AG04450 (cell line): ENCODE measurements around the gene FAM181A. TPM values are rescaled to one million over a fixed set of nuclear protein-coding genes. Genes with fewer than 3 reads are reported as not detected.

ENCODE experiments used
- CTCF ChIA-PET: fragments of 300-600, 350-600 bp; formaldehyde crosslinking; extraction: SDS; loops from one replicate; lab custom pipeline; 2022; ENCODE audit warnings: antibody characterized with exemption, inconsistent platforms; lab: Charles Lee
- POLR2A ChIA-PET: fragments of 350-600 bp; formaldehyde crosslinking; extraction: SDS; loops from one replicate; lab custom pipeline; 2021; ENCODE audit warnings: antibody characterized with exemption, inconsistent platforms; lab: Yijun Ruan, JAX
- DNase-seq: peaks from one replicate; pipeline ENCODE4 v3.0.0-alpha.2; 2011; ENCODE audit warnings: low read depth, low spot score
- H3K27ac ChIP-seq: one replicate; pipeline ENCODE4 v1.5.1; 2012; ENCODE audit warnings: low read depth, low read length, control low read depth
- H3K27me3 ChIP-seq: one replicate; pipeline ENCODE4 v1.6.0; 2012; ENCODE audit warnings: low read length; ENCODE audit not compliant: control insufficient read depth, insufficient read depth
- H3K4me3 ChIP-seq: 2 replicates; pipeline ENCODE4 v1.5.1; 2011; ENCODE audit warnings: mild to moderate bottlenecking, low read depth, low read length, control low read depth
- H3K9me3 ChIP-seq: 2 replicates; pipeline ENCODE4 v1.5.1; 2012; ENCODE audit warnings: low read length; ENCODE audit not compliant: control insufficient read depth, insufficient read depth
- polyA plus RNA-seq: library from polyadenylated mRNA; depleted of rRNA; stranded (reverse); fragments of >200 nt; gene quantifications from 2 replicates; pipeline ENCODE4 v1.2.3, GENCODE V29; 2011
- TF ChIP-seq, protein P1 (sequence below): IDR thresholded peaks from 2 replicates; pipeline ENCODE4 v1.5.1; 2011; ENCODE audit warnings: low read depth, low read length, control low read depth, inconsistent platforms

Gene FAM181A
- polyA plus RNA-seq, 1 experiment: not detected

DNA sequence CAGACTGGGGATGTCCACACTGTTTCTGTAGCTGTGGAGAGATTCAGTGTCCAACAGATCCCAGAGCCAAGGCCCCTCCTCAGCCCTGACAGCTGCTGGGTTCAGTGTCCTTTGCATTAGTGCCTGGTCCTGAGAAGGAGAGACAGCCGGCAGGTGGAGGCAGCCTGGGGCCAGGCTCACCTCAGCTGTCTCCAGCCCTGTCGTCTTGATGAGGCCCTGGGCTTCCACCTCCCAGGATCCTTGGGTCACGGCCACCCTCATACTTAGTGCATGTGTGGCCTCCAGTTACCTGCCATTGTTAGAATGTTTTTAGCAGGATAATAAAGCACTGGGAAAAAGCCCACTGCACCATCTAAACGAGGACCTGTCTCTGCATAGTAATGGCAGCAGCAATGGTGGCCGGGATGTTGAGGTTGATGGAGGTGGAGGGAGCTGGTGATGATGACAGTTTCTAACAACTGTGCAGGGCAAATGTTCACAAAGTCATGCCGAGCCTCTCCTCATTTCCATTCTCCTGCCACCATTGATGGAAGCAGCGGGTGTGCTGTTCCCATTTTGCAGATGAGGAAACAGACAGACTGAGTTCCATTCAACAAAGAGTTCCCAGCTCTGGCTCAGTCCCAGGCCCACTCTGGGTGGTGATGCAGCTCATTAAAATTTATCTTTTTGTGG is 31.6 kb downstream of the FAM181A start:
- Histone ChIP-seq H3K4me3 (no peak overlapping the region), H3K9me3 (no peaks in the 10 kb centered on the region), H3K27ac (peak overlapping the region; percentile 82), H3K27me3 (no peaks in the 10 kb centered on the region)
- no peak for DNase-seq
- POLR2A ChIA-PET: no interaction called here
- TF ChIP-seq, protein P1, sequence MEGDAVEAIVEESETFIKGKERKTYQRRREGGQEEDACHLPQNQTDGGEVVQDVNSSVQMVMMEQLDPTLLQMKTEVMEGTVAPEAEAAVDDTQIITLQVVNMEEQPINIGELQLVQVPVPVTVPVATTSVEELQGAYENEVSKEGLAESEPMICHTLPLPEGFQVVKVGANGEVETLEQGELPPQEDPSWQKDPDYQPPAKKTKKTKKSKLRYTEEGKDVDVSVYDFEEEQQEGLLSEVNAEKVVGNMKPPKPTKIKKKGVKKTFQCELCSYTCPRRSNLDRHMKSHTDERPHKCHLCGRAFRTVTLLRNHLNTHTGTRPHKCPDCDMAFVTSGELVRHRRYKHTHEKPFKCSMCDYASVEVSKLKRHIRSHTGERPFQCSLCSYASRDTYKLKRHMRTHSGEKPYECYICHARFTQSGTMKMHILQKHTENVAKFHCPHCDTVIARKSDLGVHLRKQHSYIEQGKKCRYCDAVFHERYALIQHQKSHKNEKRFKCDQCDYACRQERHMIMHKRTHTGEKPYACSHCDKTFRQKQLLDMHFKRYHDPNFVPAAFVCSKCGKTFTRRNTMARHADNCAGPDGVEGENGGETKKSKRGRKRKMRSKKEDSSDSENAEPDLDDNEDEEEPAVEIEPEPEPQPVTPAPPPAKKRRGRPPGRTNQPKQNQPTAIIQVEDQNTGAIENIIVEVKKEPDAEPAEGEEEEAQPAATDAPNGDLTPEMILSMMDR: no peak
- CTCF ChIA-PET: interaction anchor here (0.8 to 2.9 kb wide), 3 partner anchors 19 to 178 kb away, joined by 3 to 17 read pairs (median 4); no protein-coding TSS in a partner anchor

DNA sequence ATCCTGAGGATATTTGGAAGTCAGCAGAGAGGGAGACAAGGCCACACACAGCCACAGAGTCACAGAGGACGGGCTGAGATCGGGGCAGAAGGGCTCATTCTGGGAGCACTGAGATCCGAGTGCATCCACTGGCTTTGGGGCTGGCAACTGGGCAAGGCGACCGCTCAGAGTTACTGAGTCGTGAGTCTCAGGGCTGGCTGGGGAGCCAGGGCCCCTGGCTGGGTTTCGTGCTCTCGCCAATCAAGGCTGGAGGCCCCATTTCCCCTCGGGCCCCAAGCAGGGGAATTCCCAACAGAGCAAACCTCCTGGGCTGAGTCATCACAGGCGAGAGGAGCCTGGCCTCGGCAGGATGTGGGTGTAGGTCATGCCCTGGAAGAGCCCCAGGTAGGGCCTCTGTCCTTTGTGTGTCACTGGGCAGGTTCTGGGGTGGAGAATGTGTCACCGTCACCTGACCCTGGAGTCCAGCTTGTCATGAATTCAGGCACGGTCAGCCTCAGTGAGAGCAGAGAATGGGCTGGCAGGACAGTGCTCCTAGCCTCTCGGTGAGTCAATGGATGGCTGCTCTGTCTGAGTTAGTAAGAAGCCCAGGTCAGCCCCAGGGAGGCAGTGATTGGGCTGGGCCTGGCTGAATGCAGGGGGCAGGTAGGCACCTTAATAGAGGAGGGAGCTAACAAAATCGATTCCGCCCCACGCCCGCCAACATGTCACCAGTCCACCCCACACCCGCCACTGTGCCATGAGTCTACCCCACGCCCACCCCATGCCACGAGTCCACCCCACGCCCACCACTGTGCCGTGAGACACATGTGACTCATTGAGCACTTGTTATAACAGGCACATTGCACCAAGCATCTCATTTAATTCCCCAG is 32.3 kb downstream of the FAM181A start:
- Histone ChIP-seq H3K27ac (peak overlapping the region; percentile 82), H3K9me3 (peaks cover 4% of the 10 kb centered on the region; the same call in 1 of the 2 replicates), H3K27me3 (no peaks in the 10 kb centered on the region), H3K4me3 (no peak overlapping the region)
- ChIA-PET POLR2A (no interaction called here), CTCF (interaction anchor here (0.6 to 2.9 kb wide), 4 partner anchors 20 to 221 kb away, joined by 3 to 17 read pairs (median 4); no protein-coding TSS in a partner anchor)
- TF ChIP-seq, protein P1: no peak
- DNase-seq: peak; percentile 73

DNA sequence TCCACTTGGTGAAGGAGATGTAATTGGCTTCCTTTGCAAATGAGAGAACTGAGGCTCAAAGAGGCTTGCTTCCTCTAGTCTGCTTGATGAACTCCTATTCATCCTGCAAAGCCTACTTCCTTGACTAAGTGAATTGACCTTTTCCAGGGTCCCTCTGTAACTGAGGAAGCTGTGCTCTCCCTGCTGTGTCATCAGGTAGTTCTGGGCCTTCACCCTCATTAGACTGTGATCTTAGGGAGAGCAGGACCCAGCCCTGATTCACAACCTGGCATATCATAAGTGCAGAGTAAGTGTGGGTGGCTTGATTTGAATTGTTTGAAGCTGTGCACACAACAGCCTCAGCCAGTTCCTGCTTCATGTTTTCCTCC is 32.9 kb downstream of the FAM181A start:
- Histone ChIP-seq H3K9me3 (peaks cover 4% of the 10 kb centered on the region; the same call in 1 of the 2 replicates), H3K27ac (no peak overlapping the region), H3K27me3 (no peaks in the 10 kb centered on the region), H3K4me3 (no peak overlapping the region)
- ChIA-PET CTCF (interaction anchor here (0.6 to 2.9 kb wide), 3 partner anchors 21 to 220 kb away, joined by 3 to 17 read pairs (median 4); no protein-coding TSS in a partner anchor), POLR2A (interaction anchor here (0.8 kb wide), 1 partner anchor 11 kb away, joined by 5 read pairs; no protein-coding TSS in a partner anchor)
- DNase-seq: no peak
- TF ChIP-seq, protein P1: no peak

DNA sequence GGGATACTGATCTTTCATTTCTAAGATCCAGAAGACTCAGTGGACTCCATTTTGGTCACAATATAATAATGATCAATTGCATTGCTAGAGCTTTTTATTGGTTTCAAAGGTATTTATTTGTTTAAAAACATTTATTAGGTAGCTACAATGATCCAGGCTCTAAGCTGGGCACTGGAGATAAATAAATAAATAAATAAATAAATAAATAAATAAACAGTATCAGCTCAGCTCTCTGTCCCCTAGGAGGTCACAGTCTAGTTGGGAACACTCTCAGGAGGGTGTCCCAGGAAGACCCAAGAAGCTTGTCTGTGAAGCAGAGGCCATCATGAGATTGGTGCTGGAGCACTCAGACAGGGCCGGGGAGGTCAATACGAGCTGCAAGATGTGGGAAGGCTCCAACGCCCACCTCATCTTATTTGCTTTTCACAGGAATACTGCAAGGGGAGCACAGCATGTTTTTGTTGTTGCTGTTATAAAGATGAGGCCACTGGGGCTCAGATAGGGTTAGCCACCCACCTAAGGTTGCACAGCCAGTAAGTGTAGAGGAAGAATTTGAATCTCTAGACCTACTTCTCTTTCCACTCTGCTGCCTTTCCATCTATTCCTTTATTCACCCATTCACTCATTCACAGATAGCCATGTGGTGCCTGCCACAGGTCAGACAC is 33.8 kb downstream of the FAM181A start:
- no peak for DNase-seq
- ChIA-PET POLR2A (interaction anchor here (0.8 kb wide), 1 partner anchor 10 kb away, joined by 5 read pairs; no protein-coding TSS in a partner anchor), CTCF (interaction anchor here (1.3 to 2.9 kb wide), 2 partner anchors 21 to 43 kb away, joined by 4 to 17 read pairs; no protein-coding TSS in a partner anchor)
- Histone ChIP-seq H3K27ac (no peak overlapping the region), H3K9me3 (peaks cover 4% of the 10 kb centered on the region; the same call in 1 of the 2 replicates), H3K4me3 (no peak overlapping the region), H3K27me3 (no peaks in the 10 kb centered on the region)
- TF ChIP-seq, protein P1: no peak
